Measurements from ENCODE around the gene LPP.

The LPP gene

DNA sequence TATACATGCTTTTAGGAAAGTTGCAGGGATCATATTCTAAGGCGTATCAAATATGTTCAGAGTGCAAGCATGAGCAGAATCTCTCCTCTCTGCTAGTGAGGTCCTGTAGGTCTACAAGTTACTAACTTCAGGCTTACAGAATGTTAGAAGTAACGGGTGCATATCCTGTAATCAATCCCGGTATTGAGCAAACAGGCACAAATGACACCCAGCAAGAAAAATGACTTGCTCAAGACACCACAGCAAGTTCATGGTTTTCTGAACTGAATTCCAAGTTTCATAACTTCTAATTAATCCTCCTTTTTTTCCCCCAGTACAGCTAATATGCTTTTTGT lies 663.9 kb downstream of the LPP start:
- FAIRE-seq, result no peak
- DNase-seq (ENCODE audit: insufficient read length, low spot score), result no peak
- TF ChIP-seq POU2F2 (IDR thresholded peaks at IDR 0.05; ENCODE audit: low read depth, low read length) (no peak), PAX5 (IDR thresholded peaks at IDR 0.05; ENCODE audit: insufficient read depth, low read length, severe bottlenecking) (no peak), TAF1 (IDR thresholded peaks at IDR 0.05; ENCODE audit: low read depth, low read length) (no peak), SPI1 (IDR thresholded peaks at IDR 0.05; ENCODE audit: low read depth, low read length) (no peak), POLR2AphosphoS5 (IDR thresholded peaks at IDR 0.05; ENCODE audit: low read depth, low read length) (no peak), POLR2A (IDR thresholded peaks at IDR 0.05; ENCODE audit: low read depth, low read length) (no peak)

DNA sequence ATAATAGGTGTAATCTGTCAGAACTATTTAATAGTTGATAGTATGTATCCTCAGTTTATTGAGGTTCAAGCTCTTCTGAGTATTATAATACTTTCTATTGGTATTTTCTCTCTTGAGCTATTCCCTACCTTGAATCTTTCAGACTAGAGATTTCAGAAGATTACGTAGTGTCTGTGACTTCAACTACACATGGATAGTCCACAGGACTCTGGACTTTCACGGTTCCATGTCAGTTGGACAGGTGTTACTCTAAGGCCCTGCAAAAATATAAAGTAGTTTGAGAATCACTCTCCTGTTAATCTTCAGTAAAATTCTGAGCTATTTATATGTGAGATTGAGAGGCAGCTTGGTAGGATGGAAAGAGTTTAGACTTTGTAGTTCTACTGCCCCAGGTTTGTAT lies 664.3 kb downstream of the LPP start:
- FAIRE-seq, result no peak
- DNase-seq (ENCODE audit: insufficient read length, low spot score), result no peak
- TF ChIP-seq PAX5 (IDR thresholded peaks at IDR 0.05; ENCODE audit: insufficient read depth, low read length, severe bottlenecking) (no peak), POU2F2 (IDR thresholded peaks at IDR 0.05; ENCODE audit: low read depth, low read length) (no peak), POLR2AphosphoS5 (IDR thresholded peaks at IDR 0.05; ENCODE audit: low read depth, low read length) (no peak), POLR2A (IDR thresholded peaks at IDR 0.05; ENCODE audit: low read depth, low read length) (no peak), TAF1 (IDR thresholded peaks at IDR 0.05; ENCODE audit: low read depth, low read length) (no peak)

DNA sequence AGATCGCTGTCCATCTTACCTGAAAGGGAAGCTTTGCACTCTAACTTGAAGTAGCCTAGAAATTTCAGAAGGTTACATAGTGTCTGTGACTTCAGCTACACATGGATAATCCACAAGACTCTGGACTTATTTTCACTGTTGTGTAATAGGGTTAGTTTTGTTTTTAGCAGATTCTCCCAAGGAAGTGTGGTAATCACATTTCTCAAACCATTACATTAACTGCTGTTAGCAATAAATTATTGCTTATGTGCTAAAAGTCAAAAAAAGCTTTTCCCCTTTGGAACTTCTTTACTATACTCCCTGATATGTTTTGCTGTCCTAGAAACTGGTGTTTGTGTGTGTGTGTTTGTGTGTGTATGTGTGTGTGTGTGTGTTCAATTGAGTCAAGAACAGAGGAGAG lies 666.0 kb downstream of the LPP start:
- TF ChIP-seq SPI1 (IDR thresholded peaks at IDR 0.05; ENCODE audit: low read depth, low read length), result no peak
- TF ChIP-seq POLR2A (IDR thresholded peaks at IDR 0.05; ENCODE audit: low read depth, low read length), result no peak
- TF ChIP-seq POLR2AphosphoS5 (IDR thresholded peaks at IDR 0.05; ENCODE audit: low read depth, low read length), result no peak
- no peak for TF ChIP-seq POU2F2 (IDR thresholded peaks at IDR 0.05; ENCODE audit: low read depth, low read length)
- no peak for TF ChIP-seq TAF1 (IDR thresholded peaks at IDR 0.05; ENCODE audit: low read depth, low read length)
- no peak for TF ChIP-seq PAX5 (IDR thresholded peaks at IDR 0.05; ENCODE audit: insufficient read depth, low read length, severe bottlenecking)
- DNase-seq (ENCODE audit: insufficient read length, low spot score) (no peak), FAIRE-seq (no peak)

DNA sequence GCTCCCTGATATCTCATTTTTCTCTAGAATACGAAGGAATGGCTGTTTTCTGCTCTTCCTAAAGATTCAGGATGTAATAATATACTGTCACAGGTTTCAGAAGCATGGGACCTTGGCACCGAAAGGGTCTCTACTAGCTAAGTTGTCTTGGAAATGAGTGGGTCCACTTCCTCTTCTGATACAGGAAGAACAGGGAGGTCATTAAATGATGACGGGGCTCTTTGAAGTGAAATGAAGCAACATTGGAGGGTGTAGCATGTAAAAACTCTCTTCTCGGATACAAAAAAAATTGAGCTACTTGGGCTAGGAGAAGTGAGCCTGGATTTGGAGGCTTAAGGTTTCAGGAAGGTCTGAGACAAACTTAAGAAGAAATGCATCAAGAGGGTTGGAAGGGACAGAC lies 668.0 kb downstream of the LPP start:
- TF ChIP-seq SPI1 (IDR thresholded peaks at IDR 0.05; ENCODE audit: low read depth, low read length) (no peak), PAX5 (IDR thresholded peaks at IDR 0.05; ENCODE audit: insufficient read depth, low read length, severe bottlenecking) (no peak), POLR2AphosphoS5 (IDR thresholded peaks at IDR 0.05; ENCODE audit: low read depth, low read length) (no peak), POLR2A (IDR thresholded peaks at IDR 0.05; ENCODE audit: low read depth, low read length) (no peak), TAF1 (IDR thresholded peaks at IDR 0.05; ENCODE audit: low read depth, low read length) (no peak), POU2F2 (IDR thresholded peaks at IDR 0.05; ENCODE audit: low read depth, low read length) (no peak)
- DNase-seq (ENCODE audit: insufficient read length, low spot score), result no peak
- FAIRE-seq, result no peak

DNA sequence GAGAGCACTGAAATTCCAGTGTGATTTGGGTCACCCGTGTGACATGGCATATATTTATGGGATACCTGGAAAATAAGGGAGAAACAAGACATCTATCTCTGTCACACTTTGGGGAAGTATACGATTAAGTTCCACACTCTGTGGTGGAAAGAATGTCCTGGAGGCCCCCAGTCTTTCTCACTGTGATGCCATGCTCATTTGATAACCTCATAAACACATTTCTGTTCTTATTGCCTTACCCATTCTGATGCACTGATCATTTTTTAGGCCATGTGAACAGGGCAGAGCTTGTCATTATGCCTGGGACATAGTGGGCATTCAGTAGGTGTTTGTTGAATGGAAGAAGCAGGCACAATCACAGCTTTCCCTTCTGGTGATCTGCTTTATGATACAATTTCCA lies 668.5 kb downstream of the LPP start:
- FAIRE-seq (no peak), DNase-seq (ENCODE audit: insufficient read length, low spot score) (no peak)
- TF ChIP-seq POU2F2 (IDR thresholded peaks at IDR 0.05; ENCODE audit: low read depth, low read length), result no peak
- no peak for TF ChIP-seq POLR2AphosphoS5 (IDR thresholded peaks at IDR 0.05; ENCODE audit: low read depth, low read length)

DNA sequence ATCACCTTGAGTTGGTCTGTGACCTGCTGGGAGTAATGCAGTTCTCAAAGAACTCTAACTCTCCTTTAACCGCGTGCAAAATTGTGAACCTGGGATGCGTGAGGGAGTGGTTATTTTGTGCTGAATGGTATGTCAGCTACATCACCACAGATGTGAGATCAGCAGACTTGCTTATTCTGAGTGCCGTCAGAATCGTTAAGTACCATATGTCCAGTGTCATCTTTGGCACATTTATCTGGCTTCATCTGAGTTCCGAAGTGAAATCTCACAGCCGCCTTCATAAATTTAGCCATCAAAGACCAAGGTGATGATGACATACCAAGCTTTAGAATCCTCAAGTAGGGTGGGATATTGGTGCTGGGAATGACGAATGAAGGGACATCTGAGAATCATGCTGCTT lies 670.6 kb downstream of the LPP start:
- TF ChIP-seq PAX5 (IDR thresholded peaks at IDR 0.05; ENCODE audit: insufficient read depth, low read length, severe bottlenecking) (no peak), POU2F2 (IDR thresholded peaks at IDR 0.05; ENCODE audit: low read depth, low read length) (no peak), TAF1 (IDR thresholded peaks at IDR 0.05; ENCODE audit: low read depth, low read length) (no peak), POLR2A (IDR thresholded peaks at IDR 0.05; ENCODE audit: low read depth, low read length) (no peak), POLR2AphosphoS5 (IDR thresholded peaks at IDR 0.05; ENCODE audit: low read depth, low read length) (no peak), SPI1 (IDR thresholded peaks at IDR 0.05; ENCODE audit: low read depth, low read length) (no peak)
- FAIRE-seq, result no peak
- DNase-seq (ENCODE audit: insufficient read length, low spot score), result no peak

DNA sequence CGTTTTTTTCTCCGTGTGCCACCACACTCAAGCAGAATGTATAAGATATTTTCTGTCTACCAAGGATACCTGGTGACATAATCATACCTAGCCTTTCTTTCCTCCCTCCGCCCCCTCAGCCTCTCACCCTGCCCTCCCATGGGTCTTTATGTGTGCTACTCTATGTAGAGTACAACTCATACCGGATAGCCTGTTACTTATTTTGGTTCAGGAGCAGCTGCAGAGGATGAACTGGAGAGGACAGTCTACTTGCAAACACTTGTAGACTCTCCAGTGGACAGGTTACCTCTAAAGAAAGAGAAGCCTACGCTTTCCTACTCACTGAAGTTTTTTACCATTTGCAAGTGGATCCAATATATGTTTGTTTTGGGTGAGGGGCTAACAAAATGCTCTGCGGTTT lies 671.9 kb downstream of the LPP start:
- DNase-seq (ENCODE audit: insufficient read length, low spot score) (no peak), FAIRE-seq (no peak)
- no peak for TF ChIP-seq PAX5 (IDR thresholded peaks at IDR 0.05; ENCODE audit: insufficient read depth, low read length, severe bottlenecking)
- TF ChIP-seq POLR2A (IDR thresholded peaks at IDR 0.05; ENCODE audit: low read depth, low read length), result no peak
- TF ChIP-seq POU2F2 (IDR thresholded peaks at IDR 0.05; ENCODE audit: low read depth, low read length), result no peak
- TF ChIP-seq TAF1 (IDR thresholded peaks at IDR 0.05; ENCODE audit: low read depth, low read length), result no peak
- no peak for TF ChIP-seq POLR2AphosphoS5 (IDR thresholded peaks at IDR 0.05; ENCODE audit: low read depth, low read length)
- TF ChIP-seq SPI1 (IDR thresholded peaks at IDR 0.05; ENCODE audit: low read depth, low read length), result no peak

DNA sequence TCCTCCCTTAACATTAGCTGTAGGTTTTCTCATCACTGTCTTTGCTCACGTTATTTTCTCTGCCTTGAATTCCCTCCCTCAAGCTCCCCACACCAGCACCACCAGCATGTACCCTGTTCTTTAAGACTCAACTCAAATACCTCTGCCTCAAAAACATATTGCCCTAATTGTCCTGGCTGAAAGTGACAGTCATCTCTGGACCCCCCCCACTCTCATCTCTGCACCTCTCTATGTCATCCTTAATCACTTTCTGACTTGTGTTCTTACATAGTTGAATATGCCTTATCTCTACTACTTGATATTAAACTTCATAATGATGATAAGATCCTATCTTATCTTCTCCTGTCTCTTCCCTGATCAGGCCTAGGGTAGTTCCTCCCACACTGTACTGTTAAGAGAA lies 672.6 kb downstream of the LPP start:
- TF ChIP-seq TAF1 (IDR thresholded peaks at IDR 0.05; ENCODE audit: low read depth, low read length) (no peak), PAX5 (IDR thresholded peaks at IDR 0.05; ENCODE audit: insufficient read depth, low read length, severe bottlenecking) (no peak), SPI1 (IDR thresholded peaks at IDR 0.05; ENCODE audit: low read depth, low read length) (no peak), POU2F2 (IDR thresholded peaks at IDR 0.05; ENCODE audit: low read depth, low read length) (no peak), POLR2A (IDR thresholded peaks at IDR 0.05; ENCODE audit: low read depth, low read length) (no peak), POLR2AphosphoS5 (IDR thresholded peaks at IDR 0.05; ENCODE audit: low read depth, low read length) (no peak)
- FAIRE-seq, result no peak
- DNase-seq (ENCODE audit: insufficient read length, low spot score), result no peak

DNA sequence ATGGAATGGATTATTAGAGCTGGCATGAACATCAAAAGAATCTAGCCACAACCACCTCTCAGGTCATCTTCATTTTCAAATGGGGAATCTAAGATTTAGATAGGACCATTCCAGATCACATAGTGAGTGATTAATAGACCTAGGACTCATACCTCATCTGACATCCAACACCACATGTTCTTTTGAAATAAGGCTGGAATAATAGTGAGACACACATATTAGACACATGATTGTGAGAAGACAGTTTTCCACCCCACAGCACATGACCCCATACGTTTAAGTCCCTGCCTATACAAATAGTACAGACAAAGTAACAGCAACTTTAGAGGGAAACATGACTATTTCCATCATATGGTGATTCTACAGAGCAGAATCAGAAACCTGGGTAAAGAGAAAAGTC lies 673.1 kb downstream of the LPP start:
- DNase-seq (ENCODE audit: insufficient read length, low spot score) (no peak), FAIRE-seq (no peak)
- TF ChIP-seq POU2F2 (IDR thresholded peaks at IDR 0.05; ENCODE audit: low read depth, low read length), result no peak
- TF ChIP-seq POLR2A (IDR thresholded peaks at IDR 0.05; ENCODE audit: low read depth, low read length), result no peak
- no peak for TF ChIP-seq SPI1 (IDR thresholded peaks at IDR 0.05; ENCODE audit: low read depth, low read length)
- no peak for TF ChIP-seq PAX5 (IDR thresholded peaks at IDR 0.05; ENCODE audit: insufficient read depth, low read length, severe bottlenecking)
- TF ChIP-seq TAF1 (IDR thresholded peaks at IDR 0.05; ENCODE audit: low read depth, low read length), result no peak
- no peak for TF ChIP-seq POLR2AphosphoS5 (IDR thresholded peaks at IDR 0.05; ENCODE audit: low read depth, low read length)

DNA sequence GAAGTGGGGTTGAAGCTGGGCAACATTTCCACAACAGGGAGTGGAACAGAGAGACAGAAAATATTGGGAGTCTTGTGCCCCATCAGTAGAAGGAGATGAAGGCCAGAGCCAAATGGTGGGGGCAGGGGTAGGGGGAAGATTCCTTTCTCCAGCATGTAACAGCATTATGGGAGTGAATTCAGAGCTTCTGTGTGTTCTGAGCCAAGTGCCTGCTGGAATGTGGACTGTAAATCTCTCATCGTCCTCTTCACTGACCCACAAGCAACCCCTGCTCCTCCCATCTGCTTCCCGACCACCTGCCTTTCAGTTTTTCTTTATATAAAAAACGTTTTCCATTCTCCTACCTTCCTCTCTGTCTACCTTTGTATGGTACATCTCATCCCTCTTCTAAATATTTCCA lies 673.6 kb downstream of the LPP start:
- TF ChIP-seq PAX5 (IDR thresholded peaks at IDR 0.05; ENCODE audit: insufficient read depth, low read length, severe bottlenecking) (no peak), POLR2AphosphoS5 (IDR thresholded peaks at IDR 0.05; ENCODE audit: low read depth, low read length) (no peak), POLR2A (IDR thresholded peaks at IDR 0.05; ENCODE audit: low read depth, low read length) (no peak)
- no peak for FAIRE-seq

More for the DNA sequence above, 673.6 kb downstream of the LPP start:
- no peak for DNase-seq (ENCODE audit: insufficient read length, low spot score)

All from GM12891 (cell line).